ENCODE data around the gene TBL1Y.

DNA sequence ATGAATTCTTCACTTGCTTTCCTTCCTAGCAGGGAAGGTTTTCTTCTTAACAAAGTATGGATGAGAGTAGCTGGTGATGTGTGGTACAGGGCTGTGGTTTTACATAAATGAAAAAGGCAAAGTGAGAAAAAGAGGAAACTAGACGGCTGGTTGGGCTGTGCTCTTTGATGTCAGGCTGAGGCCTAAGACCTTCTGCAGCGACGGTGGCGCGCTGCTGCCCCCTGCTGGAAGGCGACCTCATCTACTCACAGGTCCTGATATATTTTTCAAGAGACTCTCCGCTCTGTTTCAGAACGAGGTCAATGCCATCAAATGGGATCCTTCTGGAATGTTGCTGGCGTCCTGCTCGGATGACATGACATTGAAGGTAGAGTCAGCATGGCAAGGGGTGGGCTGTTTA, 175.1 kb downstream of the TBL1Y start:
- TF ChIP-seq, protein P1, sequence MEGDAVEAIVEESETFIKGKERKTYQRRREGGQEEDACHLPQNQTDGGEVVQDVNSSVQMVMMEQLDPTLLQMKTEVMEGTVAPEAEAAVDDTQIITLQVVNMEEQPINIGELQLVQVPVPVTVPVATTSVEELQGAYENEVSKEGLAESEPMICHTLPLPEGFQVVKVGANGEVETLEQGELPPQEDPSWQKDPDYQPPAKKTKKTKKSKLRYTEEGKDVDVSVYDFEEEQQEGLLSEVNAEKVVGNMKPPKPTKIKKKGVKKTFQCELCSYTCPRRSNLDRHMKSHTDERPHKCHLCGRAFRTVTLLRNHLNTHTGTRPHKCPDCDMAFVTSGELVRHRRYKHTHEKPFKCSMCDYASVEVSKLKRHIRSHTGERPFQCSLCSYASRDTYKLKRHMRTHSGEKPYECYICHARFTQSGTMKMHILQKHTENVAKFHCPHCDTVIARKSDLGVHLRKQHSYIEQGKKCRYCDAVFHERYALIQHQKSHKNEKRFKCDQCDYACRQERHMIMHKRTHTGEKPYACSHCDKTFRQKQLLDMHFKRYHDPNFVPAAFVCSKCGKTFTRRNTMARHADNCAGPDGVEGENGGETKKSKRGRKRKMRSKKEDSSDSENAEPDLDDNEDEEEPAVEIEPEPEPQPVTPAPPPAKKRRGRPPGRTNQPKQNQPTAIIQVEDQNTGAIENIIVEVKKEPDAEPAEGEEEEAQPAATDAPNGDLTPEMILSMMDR (IDR thresholded peaks at IDR 0.05 in 8 of 11, conservative IDR thresholded peaks at IDR 0.05 in 3 of 11) = peak in 5 of 11 experiments; percentile 16 to 67 (median 65)
- no peak for TF ChIP-seq POLR2A (IDR thresholded peaks at IDR 0.05)
- TF ChIP-seq POLR2AphosphoS5 (IDR thresholded peaks at IDR 0.05) = no peak
